ENCODE data around the gene MSI2.

Gene MSI2

GRCh38 chr17:57530026-57530425 is 273.7 kb downstream of the MSI2 start:
- H3K4me3 Mint-ChIP-seq = no peak overlapping the region

GRCh38 chr17:57530508-57530907 is 274.2 kb downstream of the MSI2 start:
- Mint-ChIP-seq H3K4me1 (peaks cover 24% of the 10 kb centered on the region), H3K4me3 (peak overlapping the region; percentile 0), H3K27ac (ENCODE audit: low read depth) (peak overlapping the region; percentile 55), H3K27me3 (no peaks in the 10 kb centered on the region), H3K9me3 (no peaks in the 10 kb centered on the region), H3K36me3 (ENCODE audit: insufficient read depth) (peaks cover 8% of the 10 kb centered on the region)
- DNase-seq (ENCODE audit: low spot score in 2 of 2) (no peak), ATAC-seq (replicated peaks; ENCODE audit: extremely low read depth, poor library complexity, severe bottlenecking) (peak; percentile 89)

More at GRCh38 chr17:57530026-57530425, 273.7 kb downstream of the MSI2 start:
- Mint-ChIP-seq H3K27me3 (no peaks in the 10 kb centered on the region), H3K9me3 (no peaks in the 10 kb centered on the region), H3K36me3 (ENCODE audit: insufficient read depth) (peaks cover 8% of the 10 kb centered on the region), H3K4me1 (peaks cover 24% of the 10 kb centered on the region), H3K27ac (ENCODE audit: low read depth) (peak overlapping the region; percentile 55)
- no peak for ATAC-seq (replicated peaks; ENCODE audit: extremely low read depth, poor library complexity, severe bottlenecking)
- DNase-seq (ENCODE audit: low spot score in 2 of 2) = no peak

GRCh38 chr17:57531078-57531477 is 274.8 kb downstream of the MSI2 start:
- no peak overlapping the region for H3K27ac Mint-ChIP-seq (ENCODE audit: low read depth)
- no peak for ATAC-seq (replicated peaks; ENCODE audit: extremely low read depth, poor library complexity, severe bottlenecking)
- H3K4me3 Mint-ChIP-seq = peak overlapping the region; percentile 0
- no peak for DNase-seq (ENCODE audit: low spot score in 2 of 2)
- H3K4me1 Mint-ChIP-seq = peaks cover 24% of the 10 kb centered on the region
- no peaks in the 10 kb centered on the region for H3K9me3 Mint-ChIP-seq
- H3K36me3 Mint-ChIP-seq (ENCODE audit: insufficient read depth) = peaks cover 6% of the 10 kb centered on the region
- no peaks in the 10 kb centered on the region for H3K27me3 Mint-ChIP-seq

- no peaks in the 10 kb centered on the region for H3K27me3 Mint-ChIP-seq
- peaks cover 24% of the 10 kb centered on the region for H3K4me1 Mint-ChIP-seq
- no peak overlapping the region for H3K27ac Mint-ChIP-seq (ENCODE audit: low read depth)
- DNase-seq (ENCODE audit: low spot score in 2 of 2) (no peak), ATAC-seq (replicated peaks; ENCODE audit: extremely low read depth, poor library complexity, severe bottlenecking) (no peak)
- no peaks in the 10 kb centered on the region for H3K9me3 Mint-ChIP-seq
- H3K36me3 Mint-ChIP-seq (ENCODE audit: insufficient read depth) = peaks cover 6% of the 10 kb centered on the region
- H3K4me3 Mint-ChIP-seq = no peak overlapping the region
Observed at GRCh38 chr17:57531648-57532504, 275.6 kb downstream of the MSI2 start.

- Mint-ChIP-seq H3K4me3 (no peak overlapping the region), H3K27me3 (no peaks in the 10 kb centered on the region), H3K4me1 (peaks cover 27% of the 10 kb centered on the region), H3K9me3 (no peaks in the 10 kb centered on the region), H3K27ac (ENCODE audit: low read depth) (no peak overlapping the region), H3K36me3 (ENCODE audit: insufficient read depth) (peaks cover 6% of the 10 kb centered on the region)
- DNase-seq (ENCODE audit: low spot score in 2 of 2) (no peak), ATAC-seq (replicated peaks; ENCODE audit: extremely low read depth, poor library complexity, severe bottlenecking) (no peak)
Observed at GRCh38 chr17:57532556-57532955, 276.2 kb downstream of the MSI2 start.

- Mint-ChIP-seq H3K27ac (ENCODE audit: low read depth) (no peak overlapping the region), H3K4me3 (no peak overlapping the region), H3K4me1 (peaks cover 31% of the 10 kb centered on the region), H3K36me3 (ENCODE audit: insufficient read depth) (peaks cover 6% of the 10 kb centered on the region), H3K9me3 (no peaks in the 10 kb centered on the region), H3K27me3 (no peaks in the 10 kb centered on the region)
- DNase-seq (ENCODE audit: low spot score in 2 of 2) (no peak), ATAC-seq (replicated peaks; ENCODE audit: extremely low read depth, poor library complexity, severe bottlenecking) (no peak)
Observed at GRCh38 chr17:57532966-57533365, 276.6 kb downstream of the MSI2 start.

GRCh38 chr17:57533684-57534305 is 277.5 kb downstream of the MSI2 start:
- H3K4me1 Mint-ChIP-seq = peaks cover 36% of the 10 kb centered on the region
- peaks cover 6% of the 10 kb centered on the region for H3K36me3 Mint-ChIP-seq (ENCODE audit: insufficient read depth)
- H3K9me3 Mint-ChIP-seq = no peaks in the 10 kb centered on the region
- no peaks in the 10 kb centered on the region for H3K27me3 Mint-ChIP-seq
- ATAC-seq (replicated peaks; ENCODE audit: extremely low read depth, poor library complexity, severe bottlenecking) (no peak), DNase-seq (ENCODE audit: low spot score in 2 of 2) (no peak)
- no peak overlapping the region for H3K4me3 Mint-ChIP-seq
- no peak overlapping the region for H3K27ac Mint-ChIP-seq (ENCODE audit: low read depth)

GRCh38 chr17:57534863-57535248 is 278.5 kb downstream of the MSI2 start:
- H3K9me3 Mint-ChIP-seq = no peaks in the 10 kb centered on the region
- no peak for ATAC-seq (replicated peaks; ENCODE audit: extremely low read depth, poor library complexity, severe bottlenecking)
- peaks cover 32% of the 10 kb centered on the region for H3K4me1 Mint-ChIP-seq
- no peaks in the 10 kb centered on the region for H3K27me3 Mint-ChIP-seq
- no peak overlapping the region for H3K4me3 Mint-ChIP-seq
- no peak for DNase-seq (ENCODE audit: low spot score in 2 of 2)
- H3K36me3 Mint-ChIP-seq (ENCODE audit: insufficient read depth) = peaks cover 6% of the 10 kb centered on the region
- peak overlapping the region; percentile 49 for H3K27ac Mint-ChIP-seq (ENCODE audit: low read depth)

- DNase-seq (ENCODE audit: low spot score in 2 of 2) (no peak), ATAC-seq (replicated peaks; ENCODE audit: extremely low read depth, poor library complexity, severe bottlenecking) (no peak)
- H3K4me3 Mint-ChIP-seq = no peak overlapping the region
- no peaks in the 10 kb centered on the region for H3K27me3 Mint-ChIP-seq
- no peaks in the 10 kb centered on the region for H3K9me3 Mint-ChIP-seq
- H3K36me3 Mint-ChIP-seq (ENCODE audit: insufficient read depth) = peaks cover 6% of the 10 kb centered on the region
- peaks cover 27% of the 10 kb centered on the region for H3K4me1 Mint-ChIP-seq
- peak overlapping the region; percentile 49 for H3K27ac Mint-ChIP-seq (ENCODE audit: low read depth)
Observed at GRCh38 chr17:57535249-57535966, 279.1 kb downstream of the MSI2 start.

- H3K9me3 Mint-ChIP-seq = no peaks in the 10 kb centered on the region
- no peak for DNase-seq (ENCODE audit: low spot score in 2 of 2)
- peaks cover 21% of the 10 kb centered on the region for H3K4me1 Mint-ChIP-seq
- H3K27ac Mint-ChIP-seq (ENCODE audit: low read depth) = no peak overlapping the region
- H3K4me3 Mint-ChIP-seq = no peak overlapping the region
- ATAC-seq (replicated peaks; ENCODE audit: extremely low read depth, poor library complexity, severe bottlenecking) = no peak
- H3K36me3 Mint-ChIP-seq (ENCODE audit: insufficient read depth) = peaks cover 2% of the 10 kb centered on the region
- H3K27me3 Mint-ChIP-seq = no peaks in the 10 kb centered on the region
Observed at GRCh38 chr17:57536289-57536688, 280.0 kb downstream of the MSI2 start.

GRCh38 chr17:57536789-57537523 is 280.6 kb downstream of the MSI2 start:
- no peak for DNase-seq (ENCODE audit: low spot score in 2 of 2)
- Mint-ChIP-seq H3K9me3 (no peaks in the 10 kb centered on the region), H3K4me3 (no peak overlapping the region), H3K27me3 (no peaks in the 10 kb centered on the region), H3K4me1 (peaks cover 21% of the 10 kb centered on the region), H3K36me3 (ENCODE audit: insufficient read depth) (peaks cover 2% of the 10 kb centered on the region), H3K27ac (ENCODE audit: low read depth) (no peak overlapping the region)
- ATAC-seq (replicated peaks; ENCODE audit: extremely low read depth, poor library complexity, severe bottlenecking) = no peak

Measured in central memory CD8-positive, alpha-beta T cell (primary cell).